PFSK-1 (cell line): ENCODE results near the gene STUM.

Experiments
- SIN3A ChIP-seq: IDR thresholded peaks from 2 replicates; pipeline ENCODE4 v1.6.1; 2012; ENCODE audit warnings: mild to moderate bottlenecking, low read length, moderate library complexity, borderline replicate concordance; ENCODE audit not compliant: insufficient read depth
- TAF1 ChIP-seq: IDR thresholded peaks from 2 replicates; pipeline ENCODE4 v1.6.1; 2012; ENCODE audit warnings: low read length, control low read depth, borderline replicate concordance; ENCODE audit not compliant: insufficient read depth
- TF ChIP-seq, protein P1 (sequence below), 2 experiments: IDR thresholded peaks; 2 replicates each; pipeline versions ENCODE4 v1.6.1 to v1.8.0; 2011 to 2012; ENCODE audit warnings: low read depth in 2 of 2, low read length in 2 of 2, control low read depth in 1 of 2, inconsistent platforms in 1 of 2, mild to moderate bottlenecking in 1 of 2, moderate library complexity in 1 of 2; ENCODE audit not compliant: insufficient read depth in 1 of 2

DNA sequence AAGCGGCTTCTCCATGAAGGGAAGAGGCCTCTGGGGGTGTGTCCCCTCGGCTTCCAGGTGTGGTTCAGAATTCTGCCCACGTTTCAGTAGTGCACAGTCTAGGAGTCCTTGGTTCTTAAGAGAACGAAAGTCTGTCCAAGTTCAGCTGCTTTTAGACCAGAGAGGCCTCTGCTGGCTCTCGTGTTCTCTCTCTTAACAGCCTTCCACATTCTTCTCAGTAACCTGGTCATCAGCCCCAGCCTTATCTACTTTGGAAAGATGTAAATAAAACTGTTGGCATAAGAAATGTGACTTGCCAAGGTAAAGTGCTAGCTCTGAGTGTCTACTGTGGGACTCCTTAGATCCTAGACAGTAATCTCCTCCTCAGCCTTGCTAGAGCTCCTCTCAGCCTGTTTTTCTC, 15.3 kb upstream of the STUM start:
- TF ChIP-seq, protein P1, sequence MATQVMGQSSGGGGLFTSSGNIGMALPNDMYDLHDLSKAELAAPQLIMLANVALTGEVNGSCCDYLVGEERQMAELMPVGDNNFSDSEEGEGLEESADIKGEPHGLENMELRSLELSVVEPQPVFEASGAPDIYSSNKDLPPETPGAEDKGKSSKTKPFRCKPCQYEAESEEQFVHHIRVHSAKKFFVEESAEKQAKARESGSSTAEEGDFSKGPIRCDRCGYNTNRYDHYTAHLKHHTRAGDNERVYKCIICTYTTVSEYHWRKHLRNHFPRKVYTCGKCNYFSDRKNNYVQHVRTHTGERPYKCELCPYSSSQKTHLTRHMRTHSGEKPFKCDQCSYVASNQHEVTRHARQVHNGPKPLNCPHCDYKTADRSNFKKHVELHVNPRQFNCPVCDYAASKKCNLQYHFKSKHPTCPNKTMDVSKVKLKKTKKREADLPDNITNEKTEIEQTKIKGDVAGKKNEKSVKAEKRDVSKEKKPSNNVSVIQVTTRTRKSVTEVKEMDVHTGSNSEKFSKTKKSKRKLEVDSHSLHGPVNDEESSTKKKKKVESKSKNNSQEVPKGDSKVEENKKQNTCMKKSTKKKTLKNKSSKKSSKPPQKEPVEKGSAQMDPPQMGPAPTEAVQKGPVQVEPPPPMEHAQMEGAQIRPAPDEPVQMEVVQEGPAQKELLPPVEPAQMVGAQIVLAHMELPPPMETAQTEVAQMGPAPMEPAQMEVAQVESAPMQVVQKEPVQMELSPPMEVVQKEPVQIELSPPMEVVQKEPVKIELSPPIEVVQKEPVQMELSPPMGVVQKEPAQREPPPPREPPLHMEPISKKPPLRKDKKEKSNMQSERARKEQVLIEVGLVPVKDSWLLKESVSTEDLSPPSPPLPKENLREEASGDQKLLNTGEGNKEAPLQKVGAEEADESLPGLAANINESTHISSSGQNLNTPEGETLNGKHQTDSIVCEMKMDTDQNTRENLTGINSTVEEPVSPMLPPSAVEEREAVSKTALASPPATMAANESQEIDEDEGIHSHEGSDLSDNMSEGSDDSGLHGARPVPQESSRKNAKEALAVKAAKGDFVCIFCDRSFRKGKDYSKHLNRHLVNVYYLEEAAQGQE (IDR thresholded peaks at IDR 0.05; ENCODE audit: insufficient read depth in 1 of 2, low read depth in 2 of 2, low read length in 2 of 2), result no peak
- no peak for TF ChIP-seq TAF1
- TF ChIP-seq SIN3A, result no peak
